ENCODE measurements around the gene NFKB1. TPM values are rescaled to one million over a fixed set of nuclear protein-coding genes. Genes with fewer than 3 reads are reported as not detected.

The NFKB1 gene
- polyA plus RNA-seq, 2 of the 4 experiments (the other 2 are of a cell fraction): 15.2 to 18.3 TPM

- TF ChIP-seq MAX (IDR thresholded peaks at IDR 0.05) (no peak), BCL3 (IDR thresholded peaks at IDR 0.05) (no peak), JUNB (IDR thresholded peaks at IDR 0.05) (no peak), SMC3 (IDR thresholded peaks at IDR 0.05) (no peak), FOSL2 (IDR thresholded peaks at IDR 0.05) (no peak), FOSL2 (CRISPR knock-in tag; IDR thresholded peaks at IDR 0.05) (no peak), CBX2 (IDR thresholded peaks at IDR 0.05; ENCODE audit: borderline replicate concordance, low read depth) (no peak), PHF8 (IDR thresholded peaks at IDR 0.05; ENCODE audit: borderline replicate concordance, low read depth) (no peak), MAFK (IDR thresholded peaks at IDR 0.05; ENCODE audit: partially characterized antibody) (no peak), USF2 (IDR thresholded peaks at IDR 0.05) (no peak)
These were observed 128.5 kb downstream of the NFKB1 start (continued) for GRCh38 chr4:102629673-102630072.

- FAIRE-seq: no peak
These were observed 130.5 kb downstream of the NFKB1 start for GRCh38 chr4:102631616-102632015.

More at GRCh38 chr4:102631616-102632015, 130.5 kb downstream of the NFKB1 start:
- POLR2A ChIA-PET: interaction anchor here (1.1 kb wide), 1 partner anchor 237 kb away, joined by 3 read pairs; the partner anchor contains the start of gene CISD2
- CTCF ChIA-PET: no interaction called here
- Histone ChIP-seq H3K4me2 (no peak overlapping the region), H3K4me3 (no peak overlapping the region), H3K9me3 (no peaks in the 10 kb centered on the region), H3K4me1 (peaks cover 23% of the 10 kb centered on the region), H3K27ac (no peak overlapping the region)
- no peak for TF ChIP-seq RNF2 (IDR thresholded peaks at IDR 0.05; ENCODE audit: borderline replicate concordance, low read depth)
- TF ChIP-seq BHLHE40 (IDR thresholded peaks at IDR 0.05; ENCODE audit: low read depth, low read length): no peak
- no peak for TF ChIP-seq PBX3 (IDR thresholded peaks at IDR 0.05)
- TF ChIP-seq FOXS1 (CRISPR knock-in tag; IDR thresholded peaks at IDR 0.05): no peak
- TF ChIP-seq TP53 (CRISPR knock-in tag; IDR thresholded peaks at IDR 0.05): no peak
- TF ChIP-seq EHMT2 (IDR thresholded peaks at IDR 0.05; ENCODE audit: low read depth): no peak
- TF ChIP-seq NFE2L2 (conservative IDR thresholded peaks at IDR 0.05; ENCODE audit: low read length): no peak
- TF ChIP-seq MAFK (IDR thresholded peaks at IDR 0.05; ENCODE audit: partially characterized antibody): no peak
- TF ChIP-seq ZSCAN20 (CRISPR knock-in tag; IDR thresholded peaks at IDR 0.05): no peak
- no peak for TF ChIP-seq SREBF2 (IDR thresholded peaks at IDR 0.05)
- TF ChIP-seq HES2 (IDR thresholded peaks at IDR 0.05): no peak
- no peak for TF ChIP-seq KDM5A (IDR thresholded peaks at IDR 0.05)
- no peak for TF ChIP-seq HOXB13 (CRISPR knock-in tag; IDR thresholded peaks at IDR 0.05; ENCODE audit: low read depth)
- no peak for TF ChIP-seq EHF (CRISPR knock-in tag; IDR thresholded peaks at IDR 0.05)
- TF ChIP-seq HOXB5 (CRISPR knock-in tag; IDR thresholded peaks at IDR 0.05): no peak
- no peak for TF ChIP-seq FOSB (CRISPR knock-in tag; IDR thresholded peaks at IDR 0.05)
- TF ChIP-seq ATOH8 (CRISPR knock-in tag; IDR thresholded peaks at IDR 0.05; ENCODE audit: low read depth): no peak
- TF ChIP-seq ZC3H11A (IDR thresholded peaks at IDR 0.05): no peak
- no peak for TF ChIP-seq POLR2A (IDR thresholded peaks at IDR 0.05; ENCODE audit: low read length)
- TF ChIP-seq CHD2 (IDR thresholded peaks at IDR 0.05; ENCODE audit: low read length, partially characterized antibody): no peak
- ATAC-seq (no peak), DNase-seq (ENCODE audit: low read depth in 1 of 2, low spot score in 1 of 2) (no peak)
- whole genome bisulfite sequencing (ENCODE audit: missing lambda C conversion rate): 76% methylated on average over 7 of the region's 7 CpGs

All from A549 (cell line).